GM18519 (cell line): ENCODE measurements around the gene ETNK1.
"Not testable (repeated sequence)": the region's sequence is repeated elsewhere in the genome, so short reads cannot be mapped to it uniquely, and the experiment has no call there.

ENCODE experiments used
- ATAC-seq: cut with Tn5 transposase; IDR thresholded peaks from one replicate; pipeline ENCODE4 v1.9.1; 2021; ENCODE audit warnings: mild to moderate bottlenecking, moderate library complexity; ENCODE audit not compliant: unreplicated experiment, low FRiP score

Gene ETNK1

GRCh38 chr12:22624870-22625761 lies at the start of gene ETNK1:
Gene ETNK1, plus strand, starts transcription at chr12:22625171. Its CDS starts 260 bp downstream, at chr12:22625431.
- ATAC-seq, result peak; percentile 95

- no peak for ATAC-seq
Observed at GRCh38 chr12:22576065-22576464, 48.9 kb upstream of the ETNK1 start.

GRCh38 chr12:22576473-22576872 lies 48.5 kb upstream of the ETNK1 start:
- no peak for ATAC-seq

GRCh38 chr12:22577667-22578066 lies 47.3 kb upstream of the ETNK1 start:
- ATAC-seq, result no peak

GRCh38 chr12:22578328-22578727 lies 46.6 kb upstream of the ETNK1 start:
- no peak for ATAC-seq

GRCh38 chr12:22588817-22589216 lies 36.2 kb upstream of the ETNK1 start:
- ATAC-seq, result no peak

GRCh38 chr12:22593864-22594263 lies 31.1 kb upstream of the ETNK1 start:
- no peak for ATAC-seq

- not testable (repeated sequence) for ATAC-seq
Observed at GRCh38 chr12:22597539-22597938, 27.4 kb upstream of the ETNK1 start.

- ATAC-seq, result no peak
Observed at GRCh38 chr12:22598141-22598762, 26.7 kb upstream of the ETNK1 start.

- ATAC-seq, result no peak
Observed at GRCh38 chr12:22598763-22599161, 26.2 kb upstream of the ETNK1 start.

GRCh38 chr12:22600181-22600580 lies 24.8 kb upstream of the ETNK1 start:
- no peak for ATAC-seq

GRCh38 chr12:22609501-22609900 lies 15.5 kb upstream of the ETNK1 start:
- ATAC-seq, result no peak

- no peak for ATAC-seq
Observed at GRCh38 chr12:22610131-22610530, 14.8 kb upstream of the ETNK1 start.

GRCh38 chr12:22612822-22613221 lies 12.1 kb upstream of the ETNK1 start:
- ATAC-seq, result not testable (repeated sequence)

GRCh38 chr12:22615963-22616501 lies 8.9 kb upstream of the ETNK1 start:
- ATAC-seq, result no peak

- ATAC-seq, result no peak
Observed at GRCh38 chr12:22617630-22618029, 7.3 kb upstream of the ETNK1 start.

GRCh38 chr12:22624548-22624869 lies 462 bp upstream of the ETNK1 start:
- ATAC-seq, result no peak

GRCh38 chr12:22625762-22626294 lies 857 bp downstream of the ETNK1 start:
- peak; percentile 18 for ATAC-seq

- ATAC-seq, result peak; percentile 29
Observed at GRCh38 chr12:22626406-22626805, 1.4 kb downstream of the ETNK1 start.

GRCh38 chr12:22627371-22627770 lies 2.4 kb downstream of the ETNK1 start:
- no peak for ATAC-seq

GRCh38 chr12:22628228-22628627 lies 3.3 kb downstream of the ETNK1 start:
- ATAC-seq, result no peak
